Measurements from ENCODE around the gene DPY19L3.

DNA sequence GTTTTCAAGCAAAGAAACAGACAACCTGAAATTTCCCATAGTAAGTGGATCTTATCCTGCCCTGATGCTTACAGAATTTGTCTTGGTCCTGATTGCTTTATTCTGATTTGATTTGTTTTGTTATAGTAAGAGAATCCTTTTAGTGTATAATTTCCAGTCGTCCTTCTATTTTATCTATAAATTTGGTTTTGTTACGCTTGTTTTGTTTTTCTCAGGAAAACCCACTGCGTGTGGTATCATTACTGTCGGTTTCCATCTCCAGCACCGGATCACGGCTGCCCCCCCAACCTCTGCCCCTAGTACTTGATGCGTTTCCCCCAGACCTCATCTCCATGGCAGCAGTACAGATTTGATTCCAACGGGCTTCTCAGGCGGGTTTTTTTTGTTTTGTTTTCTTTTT lies 117.4 kb downstream of the DPY19L3 start:
- TF ChIP-seq, protein P1, sequence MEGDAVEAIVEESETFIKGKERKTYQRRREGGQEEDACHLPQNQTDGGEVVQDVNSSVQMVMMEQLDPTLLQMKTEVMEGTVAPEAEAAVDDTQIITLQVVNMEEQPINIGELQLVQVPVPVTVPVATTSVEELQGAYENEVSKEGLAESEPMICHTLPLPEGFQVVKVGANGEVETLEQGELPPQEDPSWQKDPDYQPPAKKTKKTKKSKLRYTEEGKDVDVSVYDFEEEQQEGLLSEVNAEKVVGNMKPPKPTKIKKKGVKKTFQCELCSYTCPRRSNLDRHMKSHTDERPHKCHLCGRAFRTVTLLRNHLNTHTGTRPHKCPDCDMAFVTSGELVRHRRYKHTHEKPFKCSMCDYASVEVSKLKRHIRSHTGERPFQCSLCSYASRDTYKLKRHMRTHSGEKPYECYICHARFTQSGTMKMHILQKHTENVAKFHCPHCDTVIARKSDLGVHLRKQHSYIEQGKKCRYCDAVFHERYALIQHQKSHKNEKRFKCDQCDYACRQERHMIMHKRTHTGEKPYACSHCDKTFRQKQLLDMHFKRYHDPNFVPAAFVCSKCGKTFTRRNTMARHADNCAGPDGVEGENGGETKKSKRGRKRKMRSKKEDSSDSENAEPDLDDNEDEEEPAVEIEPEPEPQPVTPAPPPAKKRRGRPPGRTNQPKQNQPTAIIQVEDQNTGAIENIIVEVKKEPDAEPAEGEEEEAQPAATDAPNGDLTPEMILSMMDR (conservative IDR thresholded peaks at IDR 0.05) = no peak
- TF ChIP-seq ZFX (IDR thresholded peaks at IDR 0.05) = no peak

Measured in C4-2B (cell line).